ENCODE measurements around the gene ASXL3.

Gene ASXL3

GRCh38 chr18:33573193-33573592 is 4.8 kb upstream of the ASXL3 start:
- H3K9me2 ChIP-seq (replicated peaks; ENCODE audit: insufficient read depth, low read length), result no peaks in the 10 kb centered on the region
- no peaks in the 10 kb centered on the region for H3K36me3 ChIP-seq (replicated peaks; ENCODE audit: insufficient read depth, low read length)
- no peaks in the 10 kb centered on the region for H3F3A ChIP-seq (ENCODE audit: insufficient read depth, low read length)
- no peaks in the 10 kb centered on the region for H3K27me3 ChIP-seq (replicated peaks; ENCODE audit: insufficient read depth, low read length)
- no peak overlapping the region for H3K27ac ChIP-seq (ENCODE audit: low read length)
- no peaks in the 10 kb centered on the region for H3K9me3 ChIP-seq (replicated peaks; ENCODE audit: insufficient read depth, low read length)
- H4K20me1 ChIP-seq (ENCODE audit: insufficient read depth, low read length), result no peaks in the 10 kb centered on the region
- H3K4me3 ChIP-seq (ENCODE audit: low read length), result no peak overlapping the region
- H2AFZ ChIP-seq (ENCODE audit: low read length), result no peak overlapping the region
- no peaks in the 10 kb centered on the region for H3K79me2 ChIP-seq (ENCODE audit: low read length)
- 0 out of 2 replicates have a peak, but pooled peaks cover 9% of the 10 kb centered on the region for H3K4me1 ChIP-seq (ENCODE audit: low read length)
- TF ChIP-seq CTCF (IDR thresholded peaks at IDR 0.05; ENCODE audit: low read length) (no peak), EZH2 (optimal IDR thresholded peaks at IDR 0.05; ENCODE audit: low read depth, low read length) (no peak)
- no peak overlapping the region for H3K4me2 ChIP-seq (ENCODE audit: low read depth, low read length)
- H3K9ac ChIP-seq (ENCODE audit: low read length), result no peak overlapping the region
- no peak for DNase-seq

GRCh38 chr18:33575451-33575850 is 2.6 kb upstream of the ASXL3 start:
- H3K36me3 ChIP-seq (replicated peaks; ENCODE audit: insufficient read depth, low read length), result no peaks in the 10 kb centered on the region
- no peaks in the 10 kb centered on the region for H3F3A ChIP-seq (ENCODE audit: insufficient read depth, low read length)
- H2AFZ ChIP-seq (ENCODE audit: low read length), result no peak overlapping the region
- H3K4me3 ChIP-seq (ENCODE audit: low read length), result no peak overlapping the region
- TF ChIP-seq EZH2phosphoT487 (IDR thresholded peaks at IDR 0.05; ENCODE audit: low read length), result no peak
- no peak overlapping the region for H3K4me2 ChIP-seq (ENCODE audit: low read depth, low read length)
- H3K4me1 ChIP-seq (ENCODE audit: low read length), result 0 out of 2 replicates have a peak, but pooled peaks cover 9% of the 10 kb centered on the region
- no peak overlapping the region for H3K9ac ChIP-seq (ENCODE audit: low read length)
- no peak for DNase-seq
- no peaks in the 10 kb centered on the region for H3K9me2 ChIP-seq (replicated peaks; ENCODE audit: insufficient read depth, low read length)
- no peaks in the 10 kb centered on the region for H3K27me3 ChIP-seq (replicated peaks; ENCODE audit: insufficient read depth, low read length)
- no peak overlapping the region for H3K27ac ChIP-seq (ENCODE audit: low read length)
- H3K79me2 ChIP-seq (ENCODE audit: low read length), result no peaks in the 10 kb centered on the region
- no peaks in the 10 kb centered on the region for H4K20me1 ChIP-seq (ENCODE audit: insufficient read depth, low read length)
- H3K9me3 ChIP-seq (replicated peaks; ENCODE audit: insufficient read depth, low read length), result no peaks in the 10 kb centered on the region

GRCh38 chr18:33576999-33577646 is 896 bp upstream of the ASXL3 start:
- no peak for DNase-seq
- Histone ChIP-seq H3K4me2 (ENCODE audit: low read depth, low read length) (peak overlapping the region; percentile 97; the same call in 1 of the 2 replicates), H3K9me3 (replicated peaks; ENCODE audit: insufficient read depth, low read length) (no peaks in the 10 kb centered on the region), H3K4me1 (ENCODE audit: low read length) (0 out of 2 replicates have a peak, but pooled peaks cover 9% of the 10 kb centered on the region), H3K4me3 (ENCODE audit: low read length) (peak overlapping the region; percentile 89), H4K20me1 (ENCODE audit: insufficient read depth, low read length) (no peaks in the 10 kb centered on the region), H3F3A (ENCODE audit: insufficient read depth, low read length) (no peaks in the 10 kb centered on the region), H3K79me2 (ENCODE audit: low read length) (no peaks in the 10 kb centered on the region), H3K9ac (ENCODE audit: low read length) (no peak overlapping the region), H3K27me3 (replicated peaks; ENCODE audit: insufficient read depth, low read length) (no peaks in the 10 kb centered on the region), H3K9me2 (replicated peaks; ENCODE audit: insufficient read depth, low read length) (no peaks in the 10 kb centered on the region), H3K36me3 (replicated peaks; ENCODE audit: insufficient read depth, low read length) (no peaks in the 10 kb centered on the region), H2AFZ (ENCODE audit: low read length) (peak overlapping the region; percentile 85), H3K27ac (ENCODE audit: low read length) (no peak overlapping the region)
- TF ChIP-seq EZH2phosphoT487 (IDR thresholded peaks at IDR 0.05; ENCODE audit: low read length) (no peak), EZH2 (optimal IDR thresholded peaks at IDR 0.05; ENCODE audit: low read depth, low read length) (no peak), CTCF (IDR thresholded peaks at IDR 0.05; ENCODE audit: low read length) (no peak)

Measured in MM.1S (cell line).